Measurements from ENCODE around the gene POLR3A. TPM values are rescaled to one million over a fixed set of nuclear protein-coding genes. Genes with fewer than 3 reads are reported as not detected.

The POLR3A gene
- total and polyA plus RNA-seq, 10 donors = 2.7 to 18.9 (median 15.0) TPM

GRCh38 chr10:77993620-77994019, 35.7 kb downstream of the POLR3A start:
- no peak overlapping the region for H3K4me3 ChIP-seq
- no peaks in the 10 kb centered on the region for H3K9me3 ChIP-seq
- no peak overlapping the region for H3K27ac ChIP-seq
- intact Hi-C loops (cut with DNase I; ENCODE audit: low total_unique reads) = no loop called here
- TF ChIP-seq POLR2AphosphoS5 (IDR thresholded peaks at IDR 0.05) (no peak), CTCF (IDR thresholded peaks at IDR 0.05 in 8 of 11, conservative IDR thresholded peaks at IDR 0.05 in 3 of 11) (no peak), POLR2A (IDR thresholded peaks at IDR 0.05) (no peak)
- H3K4me1 ChIP-seq = no peaks in the 10 kb centered on the region
- WGBS, 5 donors = 93 to 98% (median 97%) methylated on average over 3 of the region's 3 CpGs
- no peaks in the 10 kb centered on the region for H3K27me3 ChIP-seq (replicated peaks in 1 of 7)
- no peak for DNase-seq
- H3K36me3 ChIP-seq = peaks cover 11 to 80% (median 63%) of the 10 kb centered on the region in 6 donors

DNA sequence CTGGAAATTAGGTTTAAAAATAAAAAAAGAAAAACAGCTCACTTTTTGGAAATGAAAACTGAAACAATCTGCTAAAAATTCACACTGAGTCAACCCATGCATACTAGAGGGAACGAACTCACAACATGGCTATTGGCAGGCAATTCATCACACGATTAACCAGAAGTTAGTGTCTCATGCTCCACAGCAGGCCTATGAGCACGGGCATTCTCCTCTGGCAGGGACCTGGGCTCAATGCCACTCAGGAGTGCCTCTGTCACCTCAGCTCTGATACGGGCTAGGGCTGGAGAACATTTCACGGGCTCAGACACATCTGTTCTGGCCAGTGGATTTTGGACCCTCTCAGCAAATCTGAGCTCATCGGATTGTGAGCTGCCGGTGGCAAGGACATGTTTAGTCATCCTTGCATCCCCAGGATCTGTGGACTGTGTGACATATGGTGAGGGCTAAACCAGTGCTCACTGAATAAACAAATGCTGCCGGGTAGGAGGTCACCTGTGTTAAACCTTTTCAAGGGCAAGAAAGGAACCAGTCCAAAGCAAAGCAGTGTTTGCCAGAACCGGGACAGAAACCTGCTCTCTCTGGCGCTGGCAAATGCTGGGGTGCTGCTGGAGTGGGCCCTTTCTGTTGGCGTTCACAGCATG, 40.1 kb downstream of the POLR3A start:
- H3K4me3 ChIP-seq = no peak overlapping the region
- no peaks in the 10 kb centered on the region for H3K27me3 ChIP-seq (replicated peaks in 1 of 7)
- TF ChIP-seq CTCF (IDR thresholded peaks at IDR 0.05 in 8 of 11, conservative IDR thresholded peaks at IDR 0.05 in 3 of 11) (no peak), POLR2AphosphoS5 (IDR thresholded peaks at IDR 0.05) (no peak), POLR2A (IDR thresholded peaks at IDR 0.05) (no peak)
- intact Hi-C loops (cut with DNase I; ENCODE audit: low total_unique reads) = no loop called here
- peaks cover 0 to 3% (median 0%) of the 10 kb centered on the region in 6 donors for H3K4me1 ChIP-seq
- WGBS, 5 donors = 88 to 95% (median 93%) methylated on average over 10 to 11 of the region's 11 CpGs
- peaks cover 13 to 100% (median 95%) of the 10 kb centered on the region in 6 donors for H3K36me3 ChIP-seq
- peak; percentile 38 for DNase-seq
- no peak overlapping the region for H3K27ac ChIP-seq
- no peaks in the 10 kb centered on the region for H3K9me3 ChIP-seq

GRCh38 chr10:77987671-77988255, 41.6 kb downstream of the POLR3A start:
- Histone ChIP-seq H3K36me3 (peaks cover 13 to 100% (median 95%) of the 10 kb centered on the region in 6 donors), H3K27me3 (replicated peaks in 1 of 7) (no peaks in the 10 kb centered on the region), H3K9me3 (no peaks in the 10 kb centered on the region), H3K4me3 (no peak overlapping the region), H3K4me1 (peaks cover 0 to 7% (median 0%) of the 10 kb centered on the region in 6 donors), H3K27ac (no peak overlapping the region)
- intact Hi-C loops (cut with DNase I; ENCODE audit: low total_unique reads) = no loop called here
- DNase-seq = no peak
- WGBS, 5 donors = 81 to 96% (median 95%) methylated on average over 7 of the region's 7 CpGs
- TF ChIP-seq POLR2A (IDR thresholded peaks at IDR 0.05) = no peak
- TF ChIP-seq POLR2AphosphoS5 (IDR thresholded peaks at IDR 0.05) = no peak

DNA sequence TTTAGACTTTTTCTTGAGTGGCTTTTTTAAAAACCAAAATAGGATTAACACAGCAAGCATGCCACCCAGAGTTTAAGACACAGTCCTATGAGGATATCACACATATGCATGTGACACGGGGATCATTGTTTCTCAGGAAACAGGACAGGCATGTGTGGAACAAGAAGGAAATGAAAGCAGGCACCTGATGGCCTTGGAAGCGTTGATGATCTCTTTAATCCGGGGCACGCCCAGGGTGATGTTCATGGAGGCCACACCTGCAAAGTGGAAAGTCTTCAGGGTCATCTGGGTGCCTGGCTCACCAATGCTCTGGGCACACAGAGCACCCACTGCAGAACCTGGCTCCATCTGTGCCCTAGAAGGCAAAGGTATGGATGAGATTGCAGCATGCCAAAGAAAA, 44.3 kb downstream of the POLR3A start:
- no peaks in the 10 kb centered on the region for H3K9me3 ChIP-seq
- 68 to 89% (median 76%) methylated on average over 4 of the region's 4 CpGs for whole genome bisulfite sequencing, 5 donors
- H3K27me3 ChIP-seq (replicated peaks in 1 of 7) = no peaks in the 10 kb centered on the region
- H3K36me3 ChIP-seq = peaks cover 12 to 100% (median 93%) of the 10 kb centered on the region in 6 donors
- no peak overlapping the region for H3K27ac ChIP-seq
- peaks cover 0 to 7% (median 0%) of the 10 kb centered on the region in 6 donors for H3K4me1 ChIP-seq
- no peak for DNase-seq
- no peak for TF ChIP-seq POLR2AphosphoS5 (IDR thresholded peaks at IDR 0.05)
- intact Hi-C loops (cut with DNase I; ENCODE audit: low total_unique reads) = no loop called here
- no peak overlapping the region for H3K4me3 ChIP-seq
